ENCODE data around the gene PRKAG2. TPM values are rescaled to one million over a fixed set of nuclear protein-coding genes. Genes with fewer than 3 reads are reported as not detected.

Gene PRKAG2
- total and polyA plus RNA-seq, 2 of the 13 experiments (the other 11 are each of a cell fraction or from before 2014, with no cell fraction given), result 0.90 to 1.3 TPM

DNA sequence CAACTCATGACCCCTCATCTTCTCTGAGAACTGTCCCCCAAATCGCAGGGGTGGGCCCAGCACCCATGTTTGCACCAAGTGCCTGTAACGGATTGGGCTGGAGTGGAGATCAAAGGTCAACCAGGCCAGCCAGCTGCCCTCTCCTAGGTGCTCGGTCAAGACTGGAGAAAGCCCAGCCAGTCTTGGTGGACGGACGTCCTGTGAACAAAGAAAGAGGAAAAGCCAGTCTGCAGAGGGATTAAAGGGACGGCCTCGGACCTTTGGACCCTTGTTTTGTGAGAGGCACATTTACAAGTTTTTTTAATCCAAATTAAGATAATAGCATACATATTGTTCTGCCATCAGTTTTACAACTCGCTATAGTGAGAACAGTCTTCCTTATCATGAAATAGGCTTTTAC lies 47.6 kb upstream of the PRKAG2 start:
- in situ Hi-C loops (cut with HindIII; ENCODE audit: extremely low pct_ligation_motif_present, low pct_unique_long_range_greater_than_20kb) (no loop called here), intact Hi-C loops (cut with micrococcal nuclease; ENCODE audit: unreplicated experiment) (no loop called here)
- no TSS peak for BruUV-seq (replicated peaks)
- TF ChIP-seq ZNF883 (CRISPR knock-in tag; IDR thresholded peaks at IDR 0.05; ENCODE audit: not compliant biosample characterization) (no peak), SNAI1 (CRISPR knock-in tag; IDR thresholded peaks at IDR 0.05; ENCODE audit: borderline replicate concordance) (no peak), ZNF7 (CRISPR knock-in tag; IDR thresholded peaks at IDR 0.05) (no peak), CAMTA2 (CRISPR knock-in tag; IDR thresholded peaks at IDR 0.05; ENCODE audit: borderline replicate concordance) (no peak), SP140L (CRISPR knock-in tag; IDR thresholded peaks at IDR 0.05; ENCODE audit: borderline replicate concordance) (no peak), ZNF670 (CRISPR knock-in tag; IDR thresholded peaks at IDR 0.05; ENCODE audit: borderline replicate concordance) (no peak), GATA4 (IDR thresholded peaks at IDR 0.05; ENCODE audit: borderline replicate concordance, low read depth) (no peak)
- TF ChIP-seq, protein P1, sequence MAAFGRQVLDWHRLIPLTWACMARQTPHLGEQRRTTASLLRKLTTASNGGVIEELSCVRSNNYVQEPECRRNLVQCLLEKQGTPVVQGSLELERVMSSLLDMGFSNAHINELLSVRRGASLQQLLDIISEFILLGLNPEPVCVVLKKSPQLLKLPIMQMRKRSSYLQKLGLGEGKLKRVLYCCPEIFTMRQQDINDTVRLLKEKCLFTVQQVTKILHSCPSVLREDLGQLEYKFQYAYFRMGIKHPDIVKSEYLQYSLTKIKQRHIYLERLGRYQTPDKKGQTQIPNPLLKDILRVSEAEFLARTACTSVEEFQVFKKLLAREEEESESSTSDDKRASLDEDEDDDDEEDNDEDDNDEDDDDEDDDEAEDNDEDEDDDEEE (CRISPR knock-in tag; IDR thresholded peaks at IDR 0.05), result no peak
- TF ChIP-seq, protein P2, sequence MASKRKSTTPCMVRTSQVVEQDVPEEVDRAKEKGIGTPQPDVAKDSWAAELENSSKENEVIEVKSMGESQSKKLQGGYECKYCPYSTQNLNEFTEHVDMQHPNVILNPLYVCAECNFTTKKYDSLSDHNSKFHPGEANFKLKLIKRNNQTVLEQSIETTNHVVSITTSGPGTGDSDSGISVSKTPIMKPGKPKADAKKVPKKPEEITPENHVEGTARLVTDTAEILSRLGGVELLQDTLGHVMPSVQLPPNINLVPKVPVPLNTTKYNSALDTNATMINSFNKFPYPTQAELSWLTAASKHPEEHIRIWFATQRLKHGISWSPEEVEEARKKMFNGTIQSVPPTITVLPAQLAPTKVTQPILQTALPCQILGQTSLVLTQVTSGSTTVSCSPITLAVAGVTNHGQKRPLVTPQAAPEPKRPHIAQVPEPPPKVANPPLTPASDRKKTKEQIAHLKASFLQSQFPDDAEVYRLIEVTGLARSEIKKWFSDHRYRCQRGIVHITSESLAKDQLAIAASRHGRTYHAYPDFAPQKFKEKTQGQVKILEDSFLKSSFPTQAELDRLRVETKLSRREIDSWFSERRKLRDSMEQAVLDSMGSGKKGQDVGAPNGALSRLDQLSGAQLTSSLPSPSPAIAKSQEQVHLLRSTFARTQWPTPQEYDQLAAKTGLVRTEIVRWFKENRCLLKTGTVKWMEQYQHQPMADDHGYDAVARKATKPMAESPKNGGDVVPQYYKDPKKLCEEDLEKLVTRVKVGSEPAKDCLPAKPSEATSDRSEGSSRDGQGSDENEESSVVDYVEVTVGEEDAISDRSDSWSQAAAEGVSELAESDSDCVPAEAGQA (IDR thresholded peaks at IDR 0.05; ENCODE audit: low read depth), result no peak
- TF ChIP-seq, protein P2 (CRISPR knock-in tag; IDR thresholded peaks at IDR 0.05; ENCODE audit: borderline replicate concordance), result no peak
- H3K79me2 ChIP-seq (ENCODE audit: insufficient read depth, low read length), result no peaks in the 10 kb centered on the region
- no peaks in the 10 kb centered on the region for H3K36me3 ChIP-seq (replicated peaks in 1 of 2; ENCODE audit: control insufficient read depth in 1 of 2, insufficient read depth in 2 of 2, low read length in 2 of 2)
- no peak overlapping the region for H3K27ac ChIP-seq (ENCODE audit: extremely low read length, insufficient read depth, low read length)
- H3K27me3 ChIP-seq (ENCODE audit: control insufficient read depth in 1 of 2, insufficient read depth in 2 of 2, low read length in 2 of 2), result peaks cover 0 to 6% of the 10 kb centered on the region in 2 experiments; a peak in 1 of 5 replicates
- no peak overlapping the region for H3K4me3 ChIP-seq (replicated peaks in 1 of 3; ENCODE audit: insufficient read depth in 1 of 3, low read depth in 2 of 3, low read length in 3 of 3)
- ATAC-seq (no peak), FAIRE-seq (no peak), DNase-seq (ENCODE audit: low spot score) (no peak)
- no peak overlapping the region for H2AFZ ChIP-seq (ENCODE audit: low read length)
- no peaks in the 10 kb centered on the region for H4K20me1 ChIP-seq (ENCODE audit: insufficient read depth, low read length)
- POLR2A ChIA-PET, result no interaction called here
- CTCF ChIA-PET (ENCODE audit: low intra/inter-chr PET ratio, low total read pairs), result no interaction called here
- peaks cover 6% of the 10 kb centered on the region for H3K4me1 ChIP-seq (ENCODE audit: insufficient read depth, low read length)
- H3K9me3 ChIP-seq (ENCODE audit: low read length), result no peaks in the 10 kb centered on the region
- H3K4me2 ChIP-seq (ENCODE audit: low read depth, low read length), result no peak overlapping the region
- H3K9ac ChIP-seq (ENCODE audit: insufficient read depth, low read depth, low read length), result no peak overlapping the region
- 22% methylated on average over 6 of the region's 8 CpGs for WGBS (ENCODE audit: low lambda C conversion rate)
